Activated B cell treated with CpG ODN at 0.5 μM for 24 hours (primary cell): Measurements from ENCODE around the gene AK4. TPM values are rescaled to one million over a fixed set of nuclear protein-coding genes. Genes with fewer than 3 reads are reported as not detected.

Source experiments
- ATAC-seq: fragments of 200-7000 bp; cut with Tn5 transposase; one replicate; pipeline ENCODE4 v1.10.0; 2021; ENCODE audit warnings: low read depth, mild to moderate bottlenecking, moderate library complexity
- CTCF ChIA-PET: fragments of 350-600 bp; sonication (Branson Sonifier 250); formaldehyde crosslinking; loops from one replicate; lab custom pipeline; 2021; ENCODE audit warnings: antibody characterized with exemption; lab: Charles Lee
- POLR2A ChIA-PET: fragments of 350-600 bp; sonication (Branson Sonifier 250); formaldehyde crosslinking; loops from one replicate; lab custom pipeline; 2021; ENCODE audit warnings: antibody characterized with exemption; lab: Charles Lee
- DNase-seq: peaks from one replicate; pipeline ENCODE4 v3.0.0; 2022
- H3K27ac Mint-ChIP-seq: one replicate; pipeline ENCODE4 v1.8.0; 2020; ENCODE audit warnings: mixed read lengths
- H3K27me3 Mint-ChIP-seq: one replicate; pipeline ENCODE4 v1.8.0; 2021; ENCODE audit warnings: mixed read lengths
- H3K36me3 Mint-ChIP-seq: one replicate; pipeline ENCODE4 v1.8.0; 2021; ENCODE audit warnings: low read depth, mixed read lengths
- H3K4me1 Mint-ChIP-seq: one replicate; pipeline ENCODE4 v1.8.0; 2021; ENCODE audit warnings: mixed read lengths
- H3K4me3 Mint-ChIP-seq: one replicate; pipeline ENCODE4 v1.8.0; 2020; ENCODE audit warnings: mild to moderate bottlenecking, mixed read lengths
- H3K9me3 Mint-ChIP-seq: one replicate; pipeline ENCODE4 v1.8.0; 2020; ENCODE audit warnings: mixed read lengths
- intact Hi-C: fragments of 100-400 bp; cut with micrococcal nuclease; formaldehyde crosslinking; loops from one replicate; pipeline ENCODE4 v1.15.1; 2024
- total RNA-seq: library from RNA; stranded (reverse); gene quantifications from 2 replicates; pipeline ENCODE4 v1.2.3, GENCODE V29; 2022
- TF ChIP-seq, protein P1 (sequence below): fragments of 200-600 bp; IDR thresholded peaks from one replicate; pipeline ENCODE4 v1.8.0; 2022; ENCODE audit warnings: antibody characterized with exemption, mild to moderate bottlenecking

The AK4 gene
- total RNA-seq, 1 donor from 2014 or later = 1.8 TPM

DNA sequence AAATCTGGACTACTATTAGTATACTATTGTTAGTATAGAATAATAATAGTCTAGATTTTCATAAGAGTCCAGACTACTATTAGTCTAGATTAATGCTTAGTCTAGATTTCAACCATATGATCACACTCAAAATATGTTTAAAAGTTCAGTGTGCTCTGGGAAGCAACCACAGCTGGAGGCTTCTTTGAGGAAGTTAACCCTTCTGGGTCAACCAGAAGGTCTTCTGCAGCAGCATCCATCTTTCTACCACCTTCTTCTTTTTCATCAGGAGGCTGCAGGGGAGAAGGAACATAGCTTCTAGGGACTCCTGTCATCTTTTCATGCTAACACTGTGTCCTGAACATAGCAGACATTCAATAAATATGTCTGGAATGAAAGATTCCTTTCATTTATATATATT lies 110.1 kb downstream of the AK4 start:
- no peak overlapping the region for H3K27ac Mint-ChIP-seq
- DNase-seq (no peak), ATAC-seq (no peak)
- H3K4me1 Mint-ChIP-seq = peaks cover 12% of the 10 kb centered on the region
- H3K9me3 Mint-ChIP-seq = no peaks in the 10 kb centered on the region
- ChIA-PET CTCF (no interaction called here), POLR2A (no interaction called here)
- H3K27me3 Mint-ChIP-seq = peaks cover 20% of the 10 kb centered on the region
- TF ChIP-seq, protein P1, sequence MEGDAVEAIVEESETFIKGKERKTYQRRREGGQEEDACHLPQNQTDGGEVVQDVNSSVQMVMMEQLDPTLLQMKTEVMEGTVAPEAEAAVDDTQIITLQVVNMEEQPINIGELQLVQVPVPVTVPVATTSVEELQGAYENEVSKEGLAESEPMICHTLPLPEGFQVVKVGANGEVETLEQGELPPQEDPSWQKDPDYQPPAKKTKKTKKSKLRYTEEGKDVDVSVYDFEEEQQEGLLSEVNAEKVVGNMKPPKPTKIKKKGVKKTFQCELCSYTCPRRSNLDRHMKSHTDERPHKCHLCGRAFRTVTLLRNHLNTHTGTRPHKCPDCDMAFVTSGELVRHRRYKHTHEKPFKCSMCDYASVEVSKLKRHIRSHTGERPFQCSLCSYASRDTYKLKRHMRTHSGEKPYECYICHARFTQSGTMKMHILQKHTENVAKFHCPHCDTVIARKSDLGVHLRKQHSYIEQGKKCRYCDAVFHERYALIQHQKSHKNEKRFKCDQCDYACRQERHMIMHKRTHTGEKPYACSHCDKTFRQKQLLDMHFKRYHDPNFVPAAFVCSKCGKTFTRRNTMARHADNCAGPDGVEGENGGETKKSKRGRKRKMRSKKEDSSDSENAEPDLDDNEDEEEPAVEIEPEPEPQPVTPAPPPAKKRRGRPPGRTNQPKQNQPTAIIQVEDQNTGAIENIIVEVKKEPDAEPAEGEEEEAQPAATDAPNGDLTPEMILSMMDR = no peak
- H3K4me3 Mint-ChIP-seq = no peak overlapping the region
- intact Hi-C loops = no loop called here
- no peaks in the 10 kb centered on the region for H3K36me3 Mint-ChIP-seq

DNA sequence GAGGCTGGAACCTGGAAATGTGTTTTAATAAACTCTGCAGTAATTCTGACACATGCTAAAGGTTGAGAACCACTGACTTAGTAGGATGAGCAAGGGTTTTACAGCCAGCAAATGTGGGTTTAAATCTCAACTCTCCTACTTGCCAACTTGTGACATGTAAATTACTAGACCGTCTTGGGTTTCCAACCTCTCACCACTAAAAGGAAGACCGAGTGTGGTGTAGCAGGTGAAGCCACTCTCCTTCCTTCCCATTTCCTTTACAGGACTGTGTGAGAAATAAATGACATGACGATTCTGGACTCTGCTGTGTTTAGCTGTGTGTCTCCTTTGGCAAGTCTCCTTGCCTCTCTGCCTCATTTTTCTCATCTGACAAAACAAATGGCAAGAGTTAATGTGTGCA lies 111.8 kb downstream of the AK4 start:
- no peaks in the 10 kb centered on the region for H3K9me3 Mint-ChIP-seq
- intact Hi-C loops = no loop called here
- peaks cover 27% of the 10 kb centered on the region for H3K27me3 Mint-ChIP-seq
- H3K36me3 Mint-ChIP-seq = no peaks in the 10 kb centered on the region
- peaks cover 10% of the 10 kb centered on the region for H3K4me1 Mint-ChIP-seq
- TF ChIP-seq, protein P1 = no peak
- DNase-seq = no peak
- CTCF ChIA-PET = no interaction called here
- POLR2A ChIA-PET = no interaction called here
- H3K27ac Mint-ChIP-seq = no peak overlapping the region
- no peak overlapping the region for H3K4me3 Mint-ChIP-seq
- ATAC-seq = no peak

GRCh38 chr1:65260851-65261473 lies 113.0 kb downstream of the AK4 start:
- TF ChIP-seq, protein P1 = no peak
- H3K9me3 Mint-ChIP-seq = no peaks in the 10 kb centered on the region
- no peak overlapping the region for H3K4me3 Mint-ChIP-seq
- DNase-seq = no peak
- H3K27me3 Mint-ChIP-seq = peaks cover 19% of the 10 kb centered on the region
- no peak for ATAC-seq
- H3K36me3 Mint-ChIP-seq = no peaks in the 10 kb centered on the region
- no peak overlapping the region for H3K27ac Mint-ChIP-seq
- intact Hi-C loops = no loop called here
- ChIA-PET POLR2A (no interaction called here), CTCF (no interaction called here)
- H3K4me1 Mint-ChIP-seq = peaks cover 10% of the 10 kb centered on the region

- peaks cover 38% of the 10 kb centered on the region for H3K27me3 Mint-ChIP-seq
- no peaks in the 10 kb centered on the region for H3K9me3 Mint-ChIP-seq
- H3K4me3 Mint-ChIP-seq = no peak overlapping the region
- H3K36me3 Mint-ChIP-seq = no peaks in the 10 kb centered on the region
- intact Hi-C loops = no loop called here
- H3K4me1 Mint-ChIP-seq = peaks cover 16% of the 10 kb centered on the region
- DNase-seq (no peak), ATAC-seq (no peak)
- H3K27ac Mint-ChIP-seq = no peak overlapping the region
- CTCF ChIA-PET = no interaction called here
- TF ChIP-seq, protein P1 = no peak
- POLR2A ChIA-PET = no interaction called here
Observed at GRCh38 chr1:65263286-65263685, 115.3 kb downstream of the AK4 start.

DNA sequence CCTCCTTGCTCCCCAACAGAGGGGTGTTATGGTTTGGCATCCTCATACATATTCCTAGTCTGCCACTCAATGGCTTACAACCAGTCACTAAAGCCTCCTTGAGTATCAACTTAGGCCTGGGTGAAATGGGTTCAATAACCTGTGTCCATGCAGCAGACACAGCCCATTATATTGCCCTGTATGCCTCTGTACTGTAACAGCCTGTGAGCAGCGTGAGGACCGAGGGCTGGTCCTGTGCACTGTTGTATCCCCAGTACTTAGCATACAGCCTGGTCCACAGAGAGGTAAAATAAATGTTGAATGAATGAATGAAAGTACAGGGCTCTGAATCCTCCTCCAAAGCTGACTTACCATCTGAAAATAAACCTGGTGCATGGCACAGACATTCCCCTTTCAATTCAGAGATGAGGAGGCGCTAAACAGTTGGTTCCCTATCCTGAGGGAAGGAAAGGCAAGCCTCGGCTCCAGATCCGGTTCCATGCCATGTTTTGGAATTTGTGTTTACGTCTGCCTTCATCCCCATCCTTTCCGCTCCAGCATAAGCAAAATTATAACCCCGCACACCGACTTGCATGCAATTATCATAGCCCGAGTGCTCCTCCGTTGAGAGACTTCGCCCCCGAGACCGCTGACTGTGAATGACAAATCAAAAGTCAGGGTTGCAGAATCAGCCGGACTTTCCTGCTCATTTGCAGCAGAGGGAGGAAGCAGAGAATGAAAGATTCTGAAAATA lies 116.4 kb downstream of the AK4 start:
- TF ChIP-seq, protein P1 = no peak
- H3K27ac Mint-ChIP-seq = no peak overlapping the region
- H3K4me3 Mint-ChIP-seq = no peak overlapping the region
- ChIA-PET POLR2A (no interaction called here), CTCF (no interaction called here)
- H3K36me3 Mint-ChIP-seq = no peaks in the 10 kb centered on the region
- no peaks in the 10 kb centered on the region for H3K9me3 Mint-ChIP-seq
- DNase-seq (no peak), ATAC-seq (no peak)
- H3K4me1 Mint-ChIP-seq = peaks cover 16% of the 10 kb centered on the region
- intact Hi-C loops = no loop called here
- H3K27me3 Mint-ChIP-seq = peaks cover 36% of the 10 kb centered on the region
